B cell (primary cell): ENCODE results near the gene ANKRD66. TPM values are rescaled to one million over a fixed set of nuclear protein-coding genes. Genes with fewer than 3 reads are reported as not detected.
"Not testable (repeated sequence)": the region's sequence is repeated elsewhere in the genome, so short reads cannot be mapped to it uniquely, and the experiment has no call there.

Source experiments
- ATAC-seq: fragments of 200-7000 bp; cut with Tn5 transposase; one replicate; pipeline ENCODE4 v1.10.0; 2021; ENCODE audit warnings: low read depth, mild to moderate bottlenecking, moderate number of reproducible peaks, moderate library complexity
- CTCF ChIA-PET: fragments of 350-600 bp; sonication (Branson Sonifier 250); formaldehyde crosslinking; loops from one replicate; lab custom pipeline; 2021; ENCODE audit warnings: antibody characterized with exemption, inconsistent platforms; lab: Charles Lee
- POLR2A ChIA-PET: fragments of 350-600 bp; sonication (Branson Sonifier 250); formaldehyde crosslinking; loops from one replicate; lab custom pipeline; 2021; ENCODE audit warnings: antibody characterized with exemption; lab: Charles Lee
- DNase-seq: peaks from one replicate; pipeline ENCODE4 v3.0.0; 2013
- H2AFZ ChIP-seq: 2 replicates; pipeline ENCODE4 v1.6.1; 2012; ENCODE audit warnings: mild to moderate bottlenecking, low read depth, low read length; ENCODE audit not compliant: insufficient read depth, poor library complexity, severe bottlenecking
- H3K27ac ChIP-seq, 2 donors: 1 replicate in 1 of 2; 2 replicates in 1 of 2; pipeline ENCODE4 v1.5.1; 2012 to 2013; ENCODE audit warnings: low read length in 2 of 2, mild to moderate bottlenecking in 2 of 2, moderate library complexity in 1 of 2
- H3K27me3 ChIP-seq, 4 experiments: fragments of 200-600 bp in 1 of 4; sonication (generic) in 1 of 4; replicated peaks in 1 of 4; 1 replicate in 2 of 4; 2 replicates in 2 of 4; pipeline versions ENCODE4 v1.6.1 to v1.7.0; 2013 to 2016; ENCODE audit warnings: low read length in 3 of 4, mild to moderate bottlenecking in 2 of 4, mixed read lengths in 1 of 4, moderate library complexity in 1 of 4; ENCODE audit not compliant: insufficient read depth in 4 of 4, control insufficient read depth in 3 of 4; ENCODE audit errors: control extremely low read depth in 1 of 4
- H3K36me3 ChIP-seq, 2 experiments: replicated peaks in 1 of 2; 1 replicate in 1 of 2; 2 replicates in 1 of 2; pipeline versions ENCODE4 v1.6.1 to v1.7.1; 2013; ENCODE audit warnings: low read length in 1 of 2; ENCODE audit not compliant: insufficient read depth in 2 of 2, control insufficient read depth in 1 of 2; ENCODE audit errors: control extremely low read depth in 1 of 2, extremely low read depth in 1 of 2
- H3K4me1 ChIP-seq, 2 donors: fragments of 200-600 bp in 1 of 2; sonication (generic) in 1 of 2; 1 replicate in 1 of 2; 2 replicates in 1 of 2; pipeline versions ENCODE4 v1.5.1 to v1.6.1; 2013 to 2017; ENCODE audit warnings: low read length in 2 of 2; ENCODE audit not compliant: control insufficient read depth in 2 of 2, insufficient read depth in 2 of 2
- H3K4me2 ChIP-seq: replicated peaks from 2 replicates; pipeline ENCODE3; 2012; ENCODE audit warnings: mild to moderate bottlenecking, low read depth, low read length; ENCODE audit not compliant: poor library complexity, severe bottlenecking
- H3K4me3 ChIP-seq, 5 experiments: fragments of 200-600 bp in 1 of 5; sonication (generic) in 1 of 5; 1 replicate in 3 of 5; 2 replicates in 2 of 5; pipeline versions ENCODE4 v1.5.1 to v1.7.0; 2011 to 2016; ENCODE audit warnings: low read length in 4 of 5, mild to moderate bottlenecking in 4 of 5, low read depth in 2 of 5, control low read depth in 1 of 5, moderate library complexity in 1 of 5; ENCODE audit not compliant: insufficient read depth in 1 of 5; ENCODE audit errors: control extremely low read depth in 1 of 5, extremely low read depth in 1 of 5
- H3K79me2 ChIP-seq: fragments of 200-600 bp; sonication (generic); one replicate; pipeline ENCODE4 v1.6.0; 2016; ENCODE audit warnings: low read length; ENCODE audit not compliant: control insufficient read depth, insufficient read depth
- H3K9ac ChIP-seq: fragments of 200-600 bp; sonication (generic); 2 replicates; pipeline ENCODE4 v1.6.1; 2017; ENCODE audit warnings: mild to moderate bottlenecking, low read length, moderate library complexity
- H3K9me3 ChIP-seq, 3 donors: one replicate each; pipeline versions ENCODE4 v1.6.1 to v1.7.1; 2013; ENCODE audit warnings: low read length in 2 of 3; ENCODE audit not compliant: control insufficient read depth in 2 of 3, insufficient read depth in 1 of 3; ENCODE audit errors: control extremely low read depth in 1 of 3
- H4K20me1 ChIP-seq: 2 replicates; pipeline ENCODE4 v1.6.0; 2012; ENCODE audit warnings: mild to moderate bottlenecking, low read length; ENCODE audit not compliant: insufficient read depth, control insufficient read depth, poor library complexity, severe bottlenecking
- H3K27ac Mint-ChIP-seq: one replicate; pipeline ENCODE4 v1.8.0; 2021; ENCODE audit warnings: mixed read lengths
- H3K27me3 Mint-ChIP-seq: one replicate; pipeline ENCODE4 v1.8.0; 2021; ENCODE audit warnings: mixed read lengths
- H3K4me1 Mint-ChIP-seq: one replicate; pipeline ENCODE4 v1.8.0; 2021; ENCODE audit warnings: mixed read lengths
- H3K4me3 Mint-ChIP-seq: one replicate; pipeline ENCODE4 v1.8.0; 2021; ENCODE audit warnings: mixed read lengths
- H3K9me3 Mint-ChIP-seq: one replicate; pipeline ENCODE4 v1.8.0; 2022; ENCODE audit warnings: mixed read lengths; ENCODE audit not compliant: insufficient read depth
- CTCF ChIP-seq: fragments of 200-600 bp; IDR thresholded peaks from one replicate; pipeline ENCODE4 v1.8.0; 2022; ENCODE audit warnings: antibody characterized with exemption, mild to moderate bottlenecking
- EZH2 ChIP-seq: IDR thresholded peaks from 2 replicates; pipeline ENCODE4 v1.6.1; 2012; ENCODE audit warnings: borderline replicate concordance, low read depth, mild to moderate bottlenecking, moderate library complexity, low read length; ENCODE audit not compliant: insufficient read depth, poor library complexity, severe bottlenecking
- WGBS: methylation state at CpG from one replicate; pipeline ENCODE4 v1.1.5; 2013; ENCODE audit warnings: missing lambda C conversion rate; ENCODE audit not compliant: insufficient coverage; 5-methylcytosine and 5-hydroxymethylcytosine counted together
- intact Hi-C: fragments of 100-400 bp; cut with micrococcal nuclease; formaldehyde crosslinking; loops from one replicate; pipeline ENCODE4 v1.10.0; 2022
- polyA plus RNA-seq: library from polyadenylated mRNA; depleted of rRNA; stranded (reverse); fragments of >200 nt; gene quantifications from 2 replicates; pipeline ENCODE4 v1.2.3, GENCODE V29; 2012
- total RNA-seq, 2 donors: library from RNA; stranded (reverse); fragments of 120-200 nt in 1 of 2; gene quantifications; 1 replicate in 1 of 2; 2 replicates in 1 of 2; pipeline versions ENCODE4 v1.2.3 to v1.2.4, GENCODE V29; 2013 to 2022

ANKRD66 gene
- total and polyA plus RNA-seq, 2 donors (not counting 1 experiment from before 2014, with no cell fraction given): not detected

- no peak overlapping the region for H3K4me3 ChIP-seq
- H3K27ac ChIP-seq: no peak overlapping the region
- H3K36me3 ChIP-seq: no peaks in the 10 kb centered on the region
- H3K27ac Mint-ChIP-seq: no peak overlapping the region
- H3K27me3 Mint-ChIP-seq: peaks cover 3% of the 10 kb centered on the region
- no peaks in the 10 kb centered on the region for H3K4me1 ChIP-seq
- ATAC-seq: no peak
- TF ChIP-seq EZH2: no peak
- TF ChIP-seq CTCF: no peak
- 0% methylated on average over 1 of the region's 2 CpGs for WGBS
- no peak overlapping the region for H3K4me2 ChIP-seq
- ChIA-PET POLR2A (no interaction called here), CTCF (no interaction called here)
- no peaks in the 10 kb centered on the region for H3K9me3 ChIP-seq
- no peak overlapping the region for H3K9ac ChIP-seq
- H3K4me1 Mint-ChIP-seq: peaks cover 5% of the 10 kb centered on the region
- no peaks in the 10 kb centered on the region for H3K9me3 Mint-ChIP-seq
- no peaks in the 10 kb centered on the region for H3K27me3 ChIP-seq
- intact Hi-C loops: no loop called here
- no peak overlapping the region for H3K4me3 Mint-ChIP-seq
- no peak overlapping the region for H2AFZ ChIP-seq
- H4K20me1 ChIP-seq: no peaks in the 10 kb centered on the region
- no peaks in the 10 kb centered on the region for H3K79me2 ChIP-seq
- peak; percentile 13 for DNase-seq
Measured at GRCh38 chr6:46772762-46773161, 26.0 kb downstream of the ANKRD66 start.

GRCh38 chr6:46773201-46773855 is 26.6 kb downstream of the ANKRD66 start:
- H3K4me1 Mint-ChIP-seq: peaks cover 5% of the 10 kb centered on the region
- no peak overlapping the region for H3K27ac ChIP-seq
- H3K4me2 ChIP-seq: no peak overlapping the region
- no peak overlapping the region for H3K4me3 Mint-ChIP-seq
- H3K27me3 Mint-ChIP-seq: peaks cover 3% of the 10 kb centered on the region
- TF ChIP-seq CTCF (no peak), EZH2 (no peak)
- H4K20me1 ChIP-seq: no peaks in the 10 kb centered on the region
- ATAC-seq (no peak), DNase-seq (no peak)
- H3K4me1 ChIP-seq: no peaks in the 10 kb centered on the region
- ChIA-PET CTCF (no interaction called here), POLR2A (no interaction called here)
- intact Hi-C loops: no loop called here
- H3K9ac ChIP-seq: no peak overlapping the region
- no CpG with 5 or more reads among the region's 1 CpG for WGBS
- H3K4me3 ChIP-seq: no peak overlapping the region
- H3K27me3 ChIP-seq: no peaks in the 10 kb centered on the region
- no peaks in the 10 kb centered on the region for H3K9me3 ChIP-seq
- H3K27ac Mint-ChIP-seq: no peak overlapping the region
- no peak overlapping the region for H2AFZ ChIP-seq
- H3K9me3 Mint-ChIP-seq: no peaks in the 10 kb centered on the region
- no peaks in the 10 kb centered on the region for H3K79me2 ChIP-seq
- no peaks in the 10 kb centered on the region for H3K36me3 ChIP-seq

GRCh38 chr6:46774736-46775135 is 28.0 kb downstream of the ANKRD66 start:
- H3K36me3 ChIP-seq, CTCF ChIA-PET, H3K4me3 ChIP-seq, ATAC-seq, H3K27ac ChIP-seq, H3K9me3 Mint-ChIP-seq, H3K4me2 ChIP-seq, H4K20me1 ChIP-seq, intact Hi-C loops, POLR2A ChIA-PET, H3K4me1 ChIP-seq, H3K27me3 ChIP-seq, H3K27ac Mint-ChIP-seq, H3K27me3 Mint-ChIP-seq, H3K4me3 Mint-ChIP-seq, H3K9ac ChIP-seq, H3K4me1 Mint-ChIP-seq, DNase-seq, H3K79me2 ChIP-seq, H2AFZ ChIP-seq, H3K9me3 ChIP-seq: not testable (repeated sequence)
- 98% methylated on average over 20 of the region's 24 CpGs for WGBS
